Upper lobe of left lung (tissue), 4 donors: Measurements from ENCODE around the gene MSL3B.

ENCODE experiments used
- CTCF ChIP-seq, 6 experiments: fragments of 450-650 bp in 4 of 6; fragments of 200-600 bp in 2 of 6; sonication (generic) in 2 of 6; IDR thresholded peaks; one replicate each; pipeline ENCODE4 v1.5.1; 2016 to 2019; ENCODE audit warnings: antibody characterized with exemption in 6 of 6
- POLR2A ChIP-seq, 4 donors: fragments of 450-650 bp; IDR thresholded peaks; one replicate each; pipeline ENCODE4 v1.5.1; 2016 to 2017; ENCODE audit warnings: antibody characterized with exemption in 4 of 4, mild to moderate bottlenecking in 2 of 4
- POLR2AphosphoS5 ChIP-seq, 2 donors: sonication (generic); formaldehyde crosslinking; IDR thresholded peaks; one replicate each; pipeline ENCODE4 v1.5.1; 2017; ENCODE audit warnings: antibody characterized with exemption in 2 of 2

DNA sequence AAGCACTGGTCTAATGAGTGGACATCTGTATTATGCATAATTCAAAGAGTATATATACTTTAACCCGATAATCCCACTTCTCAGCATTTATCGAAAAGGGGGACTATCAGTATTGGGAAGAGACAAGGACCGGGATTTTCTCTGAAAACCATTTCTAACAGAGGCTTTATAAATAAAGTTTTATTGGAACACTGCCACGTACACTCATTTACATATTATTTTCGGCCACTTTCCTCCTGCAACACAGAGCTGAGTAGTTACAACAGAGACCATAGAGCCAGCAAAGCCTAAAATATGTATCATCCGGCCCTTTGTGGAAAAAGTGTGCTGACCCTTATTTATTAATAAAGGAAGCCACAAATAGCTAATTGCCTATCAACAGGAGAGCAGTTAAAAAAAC is 17.0 kb downstream of the MSL3B start:
- TF ChIP-seq CTCF (IDR thresholded peaks at IDR 0.05) (no peak), POLR2AphosphoS5 (IDR thresholded peaks at IDR 0.05) (no peak), POLR2A (IDR thresholded peaks at IDR 0.05) (no peak)
